ENCODE measurements around the gene SRPK1. TPM values are rescaled to one million over a fixed set of nuclear protein-coding genes. Genes with fewer than 3 reads are reported as not detected.

Gene SRPK1
- total and polyA plus RNA-seq, 2 of the 13 experiments (the other 11 are each of a cell fraction or from before 2014, with no cell fraction given), result 56.4 to 142 TPM

DNA sequence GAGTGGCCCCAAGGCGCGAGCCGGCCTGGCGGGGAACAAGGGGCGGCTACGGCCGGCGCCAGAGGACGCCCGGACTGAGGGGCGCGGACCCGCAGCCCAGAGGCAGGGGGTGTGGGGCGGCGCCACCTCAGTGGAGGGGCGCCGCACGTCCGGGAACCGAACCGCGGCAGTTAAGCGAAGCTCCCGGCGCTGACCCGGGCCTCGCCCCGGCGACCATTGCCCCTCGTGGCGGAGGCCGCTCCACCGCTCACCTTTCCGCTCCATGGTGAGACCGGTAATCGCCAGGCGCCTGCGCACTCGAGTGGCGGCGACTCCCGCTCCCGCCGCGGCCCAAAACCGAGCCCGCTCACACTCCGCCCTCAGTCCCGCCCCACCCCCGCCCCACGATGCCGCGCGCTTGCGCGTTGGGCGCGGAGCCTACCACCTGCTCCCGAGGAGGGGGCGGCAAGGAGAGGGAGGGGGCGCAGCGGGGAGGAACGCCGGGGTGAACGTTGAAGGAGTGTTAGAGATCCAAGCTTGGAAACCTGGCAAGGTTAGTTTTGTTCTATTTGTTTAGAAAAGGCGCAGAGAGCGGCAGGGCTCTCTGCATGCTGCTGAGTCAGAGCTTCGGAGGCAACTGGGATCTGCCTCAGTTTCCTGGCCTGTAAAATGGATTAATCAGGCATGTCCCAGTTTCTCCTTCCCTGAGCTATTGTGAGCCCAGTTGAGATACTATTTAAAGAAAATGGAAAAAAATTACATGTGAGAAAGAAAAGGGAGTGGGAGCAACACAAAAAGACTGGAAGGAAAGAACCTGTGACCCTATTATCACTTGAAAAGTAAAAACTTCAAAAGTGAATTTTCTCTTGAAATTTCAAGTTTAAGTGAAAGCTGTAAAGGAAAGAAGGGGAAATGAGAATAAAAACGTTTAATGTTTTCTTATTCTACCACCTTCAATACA lies at the start of gene SRPK1 (continued):
- TF ChIP-seq, protein P1, sequence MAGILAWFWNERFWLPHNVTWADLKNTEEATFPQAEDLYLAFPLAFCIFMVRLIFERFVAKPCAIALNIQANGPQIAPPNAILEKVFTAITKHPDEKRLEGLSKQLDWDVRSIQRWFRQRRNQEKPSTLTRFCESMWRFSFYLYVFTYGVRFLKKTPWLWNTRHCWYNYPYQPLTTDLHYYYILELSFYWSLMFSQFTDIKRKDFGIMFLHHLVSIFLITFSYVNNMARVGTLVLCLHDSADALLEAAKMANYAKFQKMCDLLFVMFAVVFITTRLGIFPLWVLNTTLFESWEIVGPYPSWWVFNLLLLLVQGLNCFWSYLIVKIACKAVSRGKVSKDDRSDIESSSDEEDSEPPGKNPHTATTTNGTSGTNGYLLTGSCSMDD (CRISPR knock-in tag; IDR thresholded peaks at IDR 0.05), result no peak
- TF ChIP-seq SETDB1 (CRISPR knock-in tag; IDR thresholded peaks at IDR 0.05; ENCODE audit: borderline replicate concordance) (no peak), NCOA1 (CRISPR knock-in tag; IDR thresholded peaks at IDR 0.05) (peak; percentile 73), FIP1L1 (IDR thresholded peaks at IDR 0.05; ENCODE audit: borderline replicate concordance, insufficient read depth, low read depth, low read length) (no peak), ESRRA (CRISPR knock-in tag; IDR thresholded peaks at IDR 0.05; ENCODE audit: low read depth) (no peak; the same call in 1 of the 2 replicates), MNT (IDR thresholded peaks at IDR 0.05) (peak; percentile 34; the same call in 1 of the 2 replicates), ZFYVE20 (CRISPR knock-in tag; IDR thresholded peaks at IDR 0.05; ENCODE audit: borderline replicate concordance, low read depth) (no peak), TAF15 (IDR thresholded peaks at IDR 0.05; ENCODE audit: low read depth, low read length, poor library complexity, severe bottlenecking) (no peak), ADNP (CRISPR knock-in tag; IDR thresholded peaks at IDR 0.05) (peak; percentile 94), MEIS1 (CRISPR knock-in tag; IDR thresholded peaks at IDR 0.05; ENCODE audit: borderline replicate concordance) (peak; percentile 84; the same call in 1 of the 2 replicates), ZNF329 (CRISPR knock-in tag; IDR thresholded peaks at IDR 0.05; ENCODE audit: low read depth) (no peak), KLF6 (CRISPR knock-in tag; IDR thresholded peaks at IDR 0.05) (peak; percentile 74; the same call in 1 of the 2 replicates), ZNF317 (CRISPR knock-in tag; IDR thresholded peaks at IDR 0.05) (peak; percentile 89), ZSCAN31 (CRISPR knock-in tag; IDR thresholded peaks at IDR 0.05; ENCODE audit: low read depth) (0 out of 2 replicates have a peak, but pooled peaks have one; percentile 28), HMGA1 (CRISPR knock-in tag; conservative IDR thresholded peaks at IDR 0.05) (no peak), JUND (CRISPR knock-in tag; IDR thresholded peaks at IDR 0.05) (no peak), ZFP90 (CRISPR knock-in tag; IDR thresholded peaks at IDR 0.05; ENCODE audit: borderline replicate concordance) (peak; percentile 80; the same call in 1 of the 2 replicates), CC2D1A (CRISPR knock-in tag; IDR thresholded peaks at IDR 0.05) (no peak), FOXK2 (IDR thresholded peaks at IDR 0.05) (0 out of 2 replicates have a peak, but pooled peaks have one; percentile 14), HOXA3 (CRISPR knock-in tag; IDR thresholded peaks at IDR 0.05) (peak; percentile 71; the same call in 1 of the 2 replicates), SOX5 (CRISPR knock-in tag; IDR thresholded peaks at IDR 0.05; ENCODE audit: borderline replicate concordance) (no peak; the same call in 1 of the 2 replicates), MXD4 (CRISPR knock-in tag; IDR thresholded peaks at IDR 0.05) (peak; percentile 91)
- TF ChIP-seq, protein P2, sequence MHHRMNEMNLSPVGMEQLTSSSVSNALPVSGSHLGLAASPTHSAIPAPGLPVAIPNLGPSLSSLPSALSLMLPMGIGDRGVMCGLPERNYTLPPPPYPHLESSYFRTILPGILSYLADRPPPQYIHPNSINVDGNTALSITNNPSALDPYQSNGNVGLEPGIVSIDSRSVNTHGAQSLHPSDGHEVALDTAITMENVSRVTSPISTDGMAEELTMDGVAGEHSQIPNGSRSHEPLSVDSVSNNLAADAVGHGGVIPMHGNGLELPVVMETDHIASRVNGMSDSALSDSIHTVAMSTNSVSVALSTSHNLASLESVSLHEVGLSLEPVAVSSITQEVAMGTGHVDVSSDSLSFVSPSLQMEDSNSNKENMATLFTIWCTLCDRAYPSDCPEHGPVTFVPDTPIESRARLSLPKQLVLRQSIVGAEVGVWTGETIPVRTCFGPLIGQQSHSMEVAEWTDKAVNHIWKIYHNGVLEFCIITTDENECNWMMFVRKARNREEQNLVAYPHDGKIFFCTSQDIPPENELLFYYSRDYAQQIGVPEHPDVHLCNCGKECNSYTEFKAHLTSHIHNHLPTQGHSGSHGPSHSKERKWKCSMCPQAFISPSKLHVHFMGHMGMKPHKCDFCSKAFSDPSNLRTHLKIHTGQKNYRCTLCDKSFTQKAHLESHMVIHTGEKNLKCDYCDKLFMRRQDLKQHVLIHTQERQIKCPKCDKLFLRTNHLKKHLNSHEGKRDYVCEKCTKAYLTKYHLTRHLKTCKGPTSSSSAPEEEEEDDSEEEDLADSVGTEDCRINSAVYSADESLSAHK (CRISPR knock-in tag; IDR thresholded peaks at IDR 0.05; ENCODE audit: borderline replicate concordance), result no peak
- TF ChIP-seq, protein P3, sequence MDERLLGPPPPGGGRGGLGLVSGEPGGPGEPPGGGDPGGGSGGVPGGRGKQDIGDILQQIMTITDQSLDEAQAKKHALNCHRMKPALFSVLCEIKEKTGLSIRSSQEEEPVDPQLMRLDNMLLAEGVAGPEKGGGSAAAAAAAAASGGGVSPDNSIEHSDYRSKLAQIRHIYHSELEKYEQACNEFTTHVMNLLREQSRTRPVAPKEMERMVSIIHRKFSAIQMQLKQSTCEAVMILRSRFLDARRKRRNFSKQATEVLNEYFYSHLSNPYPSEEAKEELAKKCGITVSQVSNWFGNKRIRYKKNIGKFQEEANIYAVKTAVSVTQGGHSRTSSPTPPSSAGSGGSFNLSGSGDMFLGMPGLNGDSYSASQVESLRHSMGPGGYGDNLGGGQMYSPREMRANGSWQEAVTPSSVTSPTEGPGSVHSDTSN (CRISPR knock-in tag; IDR thresholded peaks at IDR 0.05), result no peak

Data from HepG2 (cell line).